ENCODE data around the gene SCARB1. TPM values are rescaled to one million over a fixed set of nuclear protein-coding genes. Genes with fewer than 3 reads are reported as not detected.

The SCARB1 gene
- total and polyA plus RNA-seq, 9 of the 15 experiments (the other 6 are each of a cell fraction or from before 2014, with no cell fraction given), result 0.56 to 157 (median 52.8) TPM

DNA sequence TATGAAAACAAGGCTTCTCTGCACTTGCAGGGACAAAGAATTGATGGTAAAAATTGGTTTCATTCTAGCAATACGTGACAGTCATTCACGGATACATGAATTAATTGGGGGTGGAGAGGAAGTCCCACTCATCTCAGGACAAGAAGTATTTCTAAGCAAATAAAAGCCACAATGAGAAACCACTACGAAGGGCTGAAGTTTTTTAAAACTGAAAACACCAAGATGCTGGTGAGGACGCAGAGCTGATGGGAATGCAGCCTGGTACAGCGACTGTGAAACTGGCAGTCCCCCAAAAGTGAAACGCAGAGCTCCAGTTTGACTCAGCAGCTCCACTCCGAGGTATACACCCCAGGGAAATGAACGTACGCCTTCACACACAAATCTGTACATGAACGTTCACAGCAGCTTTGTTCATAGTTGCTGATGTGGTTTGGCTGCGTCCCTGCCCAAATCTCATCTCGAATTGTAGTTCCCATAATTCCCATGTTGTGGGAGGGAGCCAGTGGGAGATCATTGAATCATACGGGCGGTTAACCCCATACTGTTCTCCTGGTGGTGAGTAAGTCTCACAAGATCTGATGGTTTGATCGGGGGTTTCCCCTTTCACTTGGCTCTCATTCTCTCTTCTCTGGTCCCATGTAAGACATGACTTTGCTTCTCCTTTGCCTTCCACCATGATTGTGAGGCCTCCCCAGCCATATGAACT, 89.0 kb downstream of the SCARB1 start:
- Histone ChIP-seq H3K79me2 (ENCODE audit: control insufficient read depth, insufficient read depth, low read length) (no peaks in the 10 kb centered on the region), H3K4me3 (no peak overlapping the region), H3K9me3 (replicated peaks; ENCODE audit: control insufficient read depth, insufficient read depth, low read depth, low read length) (no peaks in the 10 kb centered on the region), H3K9ac (ENCODE audit: insufficient read depth in 1 of 2, low read depth in 2 of 2, low read length in 2 of 2) (no peak overlapping the region), H3K27ac (ENCODE audit: extremely low read depth, low read depth, low read length) (no peak overlapping the region), H3K9me1 (ENCODE audit: control insufficient read depth, insufficient read depth, low read length) (no peaks in the 10 kb centered on the region), H3K4me1 (replicated peaks in 1 of 2; ENCODE audit: control insufficient read depth in 2 of 2, insufficient read depth in 2 of 2, low read length in 2 of 2) (peaks cover 14 to 42% of the 10 kb centered on the region in 2 experiments), H3K27me3 (ENCODE audit: control insufficient read depth in 2 of 2, insufficient read depth in 2 of 2, low read length in 2 of 2) (peaks cover 0 to 10% of the 10 kb centered on the region in 2 experiments; a peak in 1 of 5 replicates), H3K4me2 (ENCODE audit: insufficient read depth, low read length) (peak overlapping the region; percentile 20; the same call in 1 of the 2 replicates), H2AFZ (ENCODE audit: low read depth, low read length) (no peak overlapping the region), H4K20me1 (replicated peaks; ENCODE audit: control insufficient read depth, insufficient read depth, low read length) (no peaks in the 10 kb centered on the region; the same call in 1 of the 2 replicates), H3K36me3 (ENCODE audit: control insufficient read depth, insufficient read depth, low read length) (peaks cover 11% of the 10 kb centered on the region; the same call in 2 of the 3 replicates)
- intact Hi-C loops (cut with micrococcal nuclease) (loop anchor here (2.0 to 10.0 kb wide), 3 partner anchors 92 to 460 kb away; no protein-coding TSS in a partner anchor), in situ Hi-C loops (cut with MboI) (loop anchor here (5.0 kb wide), 1 partner anchor 732 kb away; no protein-coding TSS in a partner anchor)
- peak in 1 of 4 experiments; percentile 57 for DNase-seq (ENCODE audit: extremely low read depth in 1 of 4, low spot score in 3 of 4)
- BruUV-seq (replicated peaks), result no TSS peak
- FAIRE-seq, result peak; percentile 87
- CTCF ChIA-PET (ENCODE audit: low intra/inter-chr PET ratio), result interaction anchor here (0.7 to 0.8 kb wide), 2 partner anchors 35 to 132 kb away, joined by 3 read pairs; no protein-coding TSS in a partner anchor
- POLR2A ChIA-PET, result interaction anchor here (0.6 to 1.4 kb wide), 2 partner anchors 13 to 264 kb away, joined by 3 read pairs; no protein-coding TSS in a partner anchor
- WGBS (ENCODE audit: insufficient coverage, low coverage, missing lambda C conversion rate), result 13% methylated on average over 15 of the region's 15 CpGs
- ATAC-seq, result peak; percentile 35
- TF ChIP-seq ZBTB49 (CRISPR knock-in tag; IDR thresholded peaks at IDR 0.05; ENCODE audit: borderline replicate concordance), result no peak
- no peak for TF ChIP-seq ZBTB5 (IDR thresholded peaks at IDR 0.05)
- peak; percentile 32; the same call in 1 of the 2 replicates for TF ChIP-seq MAFK (IDR thresholded peaks at IDR 0.05; ENCODE audit: low read length)
- TF ChIP-seq EHMT2 (IDR thresholded peaks at IDR 0.05), result peak; percentile 75; the same call in 1 of the 2 replicates
- no peak for TF ChIP-seq ZBTB8A (IDR thresholded peaks at IDR 0.05; ENCODE audit: partially characterized antibody)
- no peak for TF ChIP-seq OTX1 (CRISPR knock-in tag; IDR thresholded peaks at IDR 0.05)
- no peak for TF ChIP-seq RBM17 (IDR thresholded peaks at IDR 0.05; ENCODE audit: borderline replicate concordance, low read depth, low read length)
- no peak for TF ChIP-seq SAFB2 (IDR thresholded peaks at IDR 0.05; ENCODE audit: borderline replicate concordance, low read depth, low read length, severe bottlenecking)
- no peak for TF ChIP-seq C11orf30 (IDR thresholded peaks at IDR 0.05; ENCODE audit: low read depth)
- no peak for TF ChIP-seq FOXK1 (CRISPR knock-in tag; IDR thresholded peaks at IDR 0.05; ENCODE audit: borderline replicate concordance)
- TF ChIP-seq HDAC2 (IDR thresholded peaks at IDR 0.05), result 0 out of 2 replicates have a peak, but pooled peaks have one; percentile 32
- TF ChIP-seq THRAP3 (IDR thresholded peaks at IDR 0.05; ENCODE audit: borderline replicate concordance), result no peak
- no peak for TF ChIP-seq ATF1 (CRISPR knock-in tag; IDR thresholded peaks at IDR 0.05)
- TF ChIP-seq ATF1 (tag; IDR thresholded peaks at IDR 0.05), result 0 out of 2 replicates have a peak, but pooled peaks have one; percentile 17
- 0 out of 2 replicates have a peak, but pooled peaks have one; percentile 41 for TF ChIP-seq ZNF24 (IDR thresholded peaks at IDR 0.05)
- TF ChIP-seq ARID3A (IDR thresholded peaks at IDR 0.05; ENCODE audit: borderline replicate concordance, low read depth, low read length), result peak; percentile 43; the same call in 1 of the 2 replicates
- no peak for TF ChIP-seq CBX1 (IDR thresholded peaks at IDR 0.05; ENCODE audit: low read depth)
